GM19023 (cell line): Measurements from ENCODE around the gene THOC3.
"Not testable (repeated sequence)": the region's sequence is repeated elsewhere in the genome, so short reads cannot be mapped to it uniquely, and the experiment has no call there.

Source experiments
- ATAC-seq: cut with Tn5 transposase; IDR thresholded peaks from one replicate; pipeline ENCODE4 v1.9.1; 2021; ENCODE audit warnings: mild to moderate bottlenecking, moderate library complexity; ENCODE audit not compliant: unreplicated experiment

Gene THOC3

DNA sequence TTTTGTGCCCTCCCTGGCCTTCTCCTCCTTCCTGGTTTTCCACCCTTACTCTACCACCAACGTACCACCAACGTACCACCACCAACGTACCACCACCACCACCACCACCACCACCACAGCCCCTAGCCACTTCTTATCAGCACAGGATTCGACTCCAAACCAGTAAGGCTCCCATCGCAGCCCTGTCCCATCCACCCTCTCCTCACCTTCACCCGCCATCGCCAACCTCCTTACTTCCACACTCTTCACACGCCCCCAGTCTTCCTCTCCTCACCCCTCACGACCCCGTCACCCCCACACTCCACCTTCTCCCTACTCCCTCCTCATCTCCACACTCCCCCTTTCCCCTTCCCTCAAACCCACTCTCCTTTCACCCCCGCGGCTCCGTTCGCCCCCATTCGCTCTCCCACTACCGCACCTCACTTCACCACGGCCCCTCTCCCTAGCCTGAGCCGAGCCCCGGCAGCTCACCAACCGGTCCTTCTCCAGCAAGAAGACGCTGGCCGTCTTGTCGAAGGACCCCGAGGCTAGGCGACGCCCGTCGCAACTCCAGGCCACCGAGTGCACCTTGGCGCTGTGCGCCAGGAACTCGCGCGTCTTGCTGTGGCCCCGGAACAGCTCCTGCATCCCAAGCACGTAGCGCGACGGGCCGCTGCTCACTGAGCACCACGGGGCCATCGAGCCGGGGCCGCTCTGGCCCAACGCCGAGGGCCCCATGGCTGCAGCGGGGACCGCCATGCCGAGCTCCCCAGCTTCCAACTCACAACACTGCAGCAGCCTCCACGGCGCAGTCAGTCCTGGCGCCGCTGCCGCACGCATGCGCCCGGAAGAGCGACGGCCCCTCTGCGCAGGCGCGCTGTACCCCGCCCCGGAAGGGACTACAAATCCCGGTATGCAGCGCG is at the start of gene THOC3:
Gene THOC3, minus strand, starts transcription at position 845 of the 902 bp plus-strand sequence. Its CDS starts 107 bp downstream, at position 738.
- ATAC-seq: peak; percentile 98

- ATAC-seq: not testable (repeated sequence)
Observed at GRCh38 chr5:176017324-176017723, 49.2 kb upstream of the THOC3 start.

DNA sequence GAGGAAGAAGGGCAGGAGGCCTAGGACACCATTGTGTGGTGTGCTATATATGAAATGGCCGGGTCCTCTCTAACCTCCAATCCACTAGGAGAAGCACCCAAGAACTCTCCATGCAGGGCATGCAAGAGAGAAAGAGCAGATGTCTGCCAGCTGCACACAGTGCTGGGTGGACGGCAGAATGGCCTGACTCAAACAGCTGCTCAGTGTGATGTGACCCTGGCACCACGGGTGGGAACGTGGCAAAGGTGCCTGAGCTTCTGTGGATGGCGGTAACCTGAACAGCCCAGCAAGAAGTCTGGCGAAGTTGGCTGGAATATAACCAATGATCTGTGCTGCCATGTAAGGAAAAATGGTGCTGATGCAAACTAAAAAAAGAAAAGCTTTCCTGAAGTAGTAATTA is 46.2 kb upstream of the THOC3 start:
- ATAC-seq: not testable (repeated sequence)

DNA sequence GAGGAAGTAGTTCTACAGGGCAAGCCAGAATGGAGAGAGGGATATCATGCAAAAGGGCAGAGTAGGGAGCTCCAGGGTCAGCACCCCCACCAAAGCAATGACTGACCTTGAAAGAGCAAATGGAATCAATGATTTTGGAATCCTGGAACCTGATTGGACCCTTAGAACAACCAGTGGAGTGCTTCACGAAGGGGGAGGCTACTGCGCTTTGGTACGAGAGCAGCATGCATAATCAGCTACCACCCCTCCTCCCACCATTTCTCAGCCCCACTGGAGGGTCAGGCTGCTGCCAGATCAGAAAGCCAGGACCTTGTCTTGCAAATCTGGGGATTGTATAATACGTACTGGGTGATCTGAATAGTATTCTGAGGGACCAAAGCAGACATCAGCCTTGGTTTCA is 43.0 kb upstream of the THOC3 start:
- not testable (repeated sequence) for ATAC-seq

DNA sequence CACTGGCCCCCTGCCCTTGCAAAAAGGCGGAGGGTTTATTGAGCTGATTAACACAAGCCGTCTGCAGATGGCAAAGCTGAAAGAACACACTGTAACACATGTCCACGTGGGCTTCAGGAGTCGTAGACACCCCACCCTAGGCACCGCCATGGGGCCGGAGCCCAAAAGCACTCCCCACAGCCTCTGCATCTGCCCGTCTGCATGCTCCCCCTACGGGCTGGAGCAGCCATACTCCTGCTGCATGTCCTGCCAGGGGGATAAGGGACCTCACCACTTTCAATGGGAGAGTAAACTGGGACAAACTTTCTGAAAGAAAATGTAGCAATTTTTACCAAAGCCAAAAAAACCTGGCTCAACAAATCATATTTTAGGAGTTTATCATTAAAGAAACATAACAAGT is 42.1 kb upstream of the THOC3 start:
- ATAC-seq: not testable (repeated sequence)

- not testable (repeated sequence) for ATAC-seq
Observed at GRCh38 chr5:176007220-176007619, 39.1 kb upstream of the THOC3 start.

- ATAC-seq: not testable (repeated sequence)
Observed at GRCh38 chr5:176006819-176007218, 38.7 kb upstream of the THOC3 start.

- ATAC-seq: not testable (repeated sequence)
Observed at GRCh38 chr5:175997979-175998378, 29.9 kb upstream of the THOC3 start.

DNA sequence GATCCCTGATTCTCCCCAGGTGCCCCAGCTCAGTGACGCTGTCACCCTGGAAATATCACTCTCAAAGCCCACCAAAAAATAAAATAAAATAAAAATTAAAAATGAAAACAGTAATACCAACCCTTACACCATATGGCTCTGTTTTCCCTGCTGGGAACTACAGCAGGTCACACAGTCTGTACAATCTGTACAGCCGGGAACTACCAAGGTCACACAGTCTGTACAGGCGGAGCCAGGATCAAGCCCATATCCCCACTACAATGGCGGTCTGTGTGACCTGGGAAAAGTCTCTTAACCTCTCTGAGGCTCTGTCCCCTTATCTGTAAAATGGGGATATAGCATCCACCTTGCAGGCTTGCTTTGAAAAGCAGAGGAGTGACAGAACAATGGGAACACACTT is 29.4 kb upstream of the THOC3 start:
- not testable (repeated sequence) for ATAC-seq

GRCh38 chr5:175996791-175997190 is 28.7 kb upstream of the THOC3 start:
- not testable (repeated sequence) for ATAC-seq

DNA sequence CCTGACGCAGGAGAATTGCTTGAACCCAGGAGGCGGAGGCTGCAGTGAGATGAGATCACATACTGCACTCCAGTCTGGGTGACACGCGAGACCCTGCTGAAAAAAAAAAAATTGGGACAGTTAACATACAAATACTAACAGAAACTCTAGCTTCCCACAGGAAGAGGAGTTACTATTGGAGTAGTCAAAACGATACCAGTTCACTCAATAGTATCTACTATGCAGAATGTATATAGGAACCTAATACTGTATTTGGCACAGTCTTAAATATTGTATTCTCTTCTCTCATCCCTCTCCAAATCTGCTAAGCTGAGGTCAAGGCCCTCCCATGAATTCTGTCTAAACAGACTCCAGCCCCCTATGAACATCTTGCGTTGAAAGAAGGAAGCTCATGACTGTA is 27.4 kb upstream of the THOC3 start:
- ATAC-seq: not testable (repeated sequence)

DNA sequence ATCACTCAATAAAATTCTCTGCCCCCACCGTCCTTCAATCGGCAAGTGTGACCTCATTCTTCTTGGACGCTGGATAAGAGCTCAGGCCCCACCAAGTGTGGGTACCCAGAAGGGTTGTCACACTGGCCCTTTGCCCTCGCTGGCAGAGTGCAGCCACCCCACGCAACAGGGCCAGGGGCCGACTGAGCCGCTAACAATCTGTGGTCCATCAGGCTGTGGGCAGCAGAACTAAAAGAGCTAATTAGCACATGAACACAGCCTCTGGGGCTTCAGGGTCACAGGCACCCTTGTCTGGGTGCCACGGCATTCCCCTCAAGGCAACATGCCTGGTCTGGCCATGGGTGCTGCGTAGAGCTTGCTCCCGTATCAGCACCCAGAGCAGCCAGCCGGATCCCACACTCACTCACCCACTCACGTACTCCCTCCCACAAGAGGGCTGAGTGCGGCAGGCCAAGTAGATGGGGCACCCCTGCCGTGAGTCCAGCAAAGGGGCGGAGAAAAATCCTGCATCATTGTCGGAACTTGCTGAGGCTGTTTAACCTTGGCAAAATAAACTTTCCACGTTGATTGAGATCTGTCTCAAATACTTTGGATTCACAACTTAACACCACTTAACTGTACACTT is 11.4 kb upstream of the THOC3 start:
- ATAC-seq: not testable (repeated sequence)

DNA sequence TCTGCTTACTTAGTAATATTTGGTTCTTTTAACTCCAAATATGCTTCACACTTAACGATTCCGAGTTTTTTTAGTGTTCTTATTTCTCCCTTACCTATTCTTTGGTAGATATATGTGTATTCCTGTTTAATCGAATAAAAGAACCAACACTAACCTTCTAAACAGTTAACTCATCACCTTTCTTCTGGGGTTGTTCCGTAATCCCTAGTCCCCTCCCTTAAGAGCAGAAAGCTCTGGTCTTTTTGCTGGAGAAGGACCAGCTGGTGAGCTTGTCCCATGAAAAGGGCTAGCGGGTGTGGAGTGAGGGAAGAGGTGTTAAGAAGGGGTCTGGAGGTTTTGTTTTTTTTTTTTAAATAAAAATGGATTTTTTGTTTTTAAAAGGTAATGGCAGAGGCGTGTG is 266 bp upstream of the THOC3 start:
- ATAC-seq: peak; percentile 41

GRCh38 chr5:175962329-175962728 is 5.8 kb downstream of the THOC3 start:
- ATAC-seq: not testable (repeated sequence)

GRCh38 chr5:175960228-175960627 is 7.9 kb downstream of the THOC3 start:
- not testable (repeated sequence) for ATAC-seq

DNA sequence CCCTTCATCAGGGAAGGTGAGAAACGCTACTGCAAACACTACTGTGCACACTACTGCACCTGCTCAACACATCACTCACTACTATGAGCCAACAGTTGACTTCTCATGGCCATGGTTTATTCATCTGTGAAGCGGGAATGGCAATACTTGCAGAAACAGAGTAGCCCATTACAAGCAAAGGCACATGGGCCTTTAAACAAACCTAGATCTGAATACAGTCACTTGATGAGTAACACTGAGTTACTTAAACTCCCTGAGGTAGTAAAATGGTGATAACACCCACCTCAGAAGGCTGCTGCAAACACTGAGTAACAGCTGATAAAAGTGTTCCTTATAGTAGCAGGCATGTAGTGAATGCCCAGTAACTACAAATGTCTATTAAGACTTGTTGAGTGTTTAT is 9.6 kb downstream of the THOC3 start:
- ATAC-seq: not testable (repeated sequence)

DNA sequence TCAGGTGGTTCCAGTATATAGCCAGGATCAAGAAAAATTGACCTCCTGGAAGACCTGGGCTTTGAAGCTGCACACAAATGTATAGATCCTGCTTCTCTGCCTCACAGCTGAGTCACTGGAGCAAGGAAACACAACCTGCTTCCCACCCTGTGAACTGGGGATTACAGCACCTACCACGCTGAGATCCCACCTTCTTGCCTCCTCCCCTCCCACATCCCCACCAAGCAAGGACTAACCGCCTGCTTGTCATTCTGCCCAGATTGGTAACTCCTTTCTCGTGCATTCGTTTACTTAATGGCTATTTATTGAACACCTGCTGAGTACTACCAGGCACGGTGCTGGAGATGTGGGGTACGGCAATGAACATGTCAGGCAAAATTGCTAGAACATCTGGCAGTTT is 14.0 kb downstream of the THOC3 start:
- not testable (repeated sequence) for ATAC-seq

- not testable (repeated sequence) for ATAC-seq
Observed at GRCh38 chr5:175952810-175953209, 15.3 kb downstream of the THOC3 start.

DNA sequence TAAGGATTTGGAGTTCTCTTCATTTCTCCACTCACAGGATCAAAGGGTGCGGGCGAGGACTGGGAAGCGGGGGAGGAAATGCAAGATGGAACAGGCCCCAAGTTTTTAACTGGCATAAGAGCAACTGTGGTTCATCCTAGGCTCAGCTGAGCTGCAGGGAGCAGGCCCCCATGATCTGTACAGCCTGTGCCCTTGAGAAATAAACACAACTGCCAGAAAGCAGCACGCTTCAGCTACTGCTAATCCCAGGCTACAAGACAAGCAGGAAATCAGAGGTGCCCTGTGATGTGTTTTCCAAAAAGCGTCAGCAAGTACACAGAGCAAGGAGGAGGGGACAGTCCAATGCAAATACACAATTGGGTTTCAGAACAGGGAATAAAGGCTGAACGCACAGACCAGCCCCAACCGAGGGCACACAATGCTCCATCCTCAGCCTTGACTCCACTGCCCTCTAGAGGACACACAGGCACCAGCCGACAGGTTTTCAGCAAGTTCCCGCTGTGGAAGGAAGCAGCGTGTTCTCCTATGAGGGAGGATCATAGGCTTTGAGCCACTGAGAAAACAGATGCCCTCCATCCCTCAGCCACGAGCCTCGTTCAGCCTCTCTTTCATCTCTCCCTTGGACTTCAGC is 16.7 kb downstream of the THOC3 start:
- not testable (repeated sequence) for ATAC-seq

GRCh38 chr5:175948329-175949108 is 19.6 kb downstream of the THOC3 start:
- not testable (repeated sequence) for ATAC-seq

GRCh38 chr5:175943253-175943652 is 24.9 kb downstream of the THOC3 start:
- ATAC-seq: not testable (repeated sequence)
